ENCODE measurements around the gene CCDC93. TPM values are rescaled to one million over a fixed set of nuclear protein-coding genes. Genes with fewer than 3 reads are reported as not detected.

CCDC93 gene
- total RNA-seq, 2 experiments from 2014 or later = 62.2 to 64.5 TPM

DNA sequence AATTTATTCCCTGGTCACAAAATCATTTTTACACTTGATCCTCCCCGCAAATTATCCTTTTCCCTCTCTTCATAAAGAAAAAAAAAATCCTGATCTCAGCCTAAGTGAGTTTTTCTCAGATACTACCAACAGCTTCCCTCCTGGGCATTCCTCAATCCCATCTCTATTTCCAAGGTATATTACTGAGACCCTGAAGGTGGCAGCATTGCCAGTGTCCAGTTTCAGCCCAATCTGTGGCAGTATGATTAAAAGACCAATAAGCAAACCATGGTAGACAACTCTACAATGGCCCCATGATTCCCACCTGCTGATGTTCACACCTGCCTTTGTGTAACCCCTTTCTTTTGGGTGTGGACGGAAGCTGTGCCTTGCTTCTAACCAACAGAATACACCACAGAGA is 45.1 kb downstream of the CCDC93 start:
- H3K9me3 Mint-ChIP-seq = no peaks in the 10 kb centered on the region
- no peaks in the 10 kb centered on the region for H3K27me3 Mint-ChIP-seq
- CTCF ChIA-PET = no interaction called here
- no peaks in the 10 kb centered on the region for H3K4me1 Mint-ChIP-seq (ENCODE audit: low read depth)
- ATAC-seq (ENCODE audit: poor library complexity) (no peak), DNase-seq (no peak)
- H3K36me3 Mint-ChIP-seq (ENCODE audit: low read depth) = peaks cover 99% of the 10 kb centered on the region
- no peaks in the 10 kb centered on the region for H3K27me3 ChIP-seq (ENCODE audit: control insufficient read depth in 1 of 2, insufficient read depth in 2 of 2, low read length in 2 of 2)
- no peak overlapping the region for H3K4me3 ChIP-seq (ENCODE audit: low read length)
- no peak overlapping the region for H3K4me3 Mint-ChIP-seq
- H3K27ac Mint-ChIP-seq = no peak overlapping the region
- H3K27ac ChIP-seq (ENCODE audit: low read depth in 1 of 2, low read length in 2 of 2) = no peak overlapping the region
- intact Hi-C loops (cut with DNase I, micrococcal nuclease) = no loop called here
- no peaks in the 10 kb centered on the region for H3K9me3 ChIP-seq (ENCODE audit: control insufficient read depth in 1 of 2, insufficient read depth in 1 of 2, low read length in 2 of 2)
- no peaks in the 10 kb centered on the region for H3K4me1 ChIP-seq (ENCODE audit: insufficient read depth, low read length)
- POLR2A ChIA-PET = no interaction called here
- H3K36me3 ChIP-seq (ENCODE audit: insufficient read depth, low read length) = peaks cover 87% of the 10 kb centered on the region
- TF ChIP-seq, protein P1, sequence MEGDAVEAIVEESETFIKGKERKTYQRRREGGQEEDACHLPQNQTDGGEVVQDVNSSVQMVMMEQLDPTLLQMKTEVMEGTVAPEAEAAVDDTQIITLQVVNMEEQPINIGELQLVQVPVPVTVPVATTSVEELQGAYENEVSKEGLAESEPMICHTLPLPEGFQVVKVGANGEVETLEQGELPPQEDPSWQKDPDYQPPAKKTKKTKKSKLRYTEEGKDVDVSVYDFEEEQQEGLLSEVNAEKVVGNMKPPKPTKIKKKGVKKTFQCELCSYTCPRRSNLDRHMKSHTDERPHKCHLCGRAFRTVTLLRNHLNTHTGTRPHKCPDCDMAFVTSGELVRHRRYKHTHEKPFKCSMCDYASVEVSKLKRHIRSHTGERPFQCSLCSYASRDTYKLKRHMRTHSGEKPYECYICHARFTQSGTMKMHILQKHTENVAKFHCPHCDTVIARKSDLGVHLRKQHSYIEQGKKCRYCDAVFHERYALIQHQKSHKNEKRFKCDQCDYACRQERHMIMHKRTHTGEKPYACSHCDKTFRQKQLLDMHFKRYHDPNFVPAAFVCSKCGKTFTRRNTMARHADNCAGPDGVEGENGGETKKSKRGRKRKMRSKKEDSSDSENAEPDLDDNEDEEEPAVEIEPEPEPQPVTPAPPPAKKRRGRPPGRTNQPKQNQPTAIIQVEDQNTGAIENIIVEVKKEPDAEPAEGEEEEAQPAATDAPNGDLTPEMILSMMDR (IDR thresholded peaks at IDR 0.05) = no peak

DNA sequence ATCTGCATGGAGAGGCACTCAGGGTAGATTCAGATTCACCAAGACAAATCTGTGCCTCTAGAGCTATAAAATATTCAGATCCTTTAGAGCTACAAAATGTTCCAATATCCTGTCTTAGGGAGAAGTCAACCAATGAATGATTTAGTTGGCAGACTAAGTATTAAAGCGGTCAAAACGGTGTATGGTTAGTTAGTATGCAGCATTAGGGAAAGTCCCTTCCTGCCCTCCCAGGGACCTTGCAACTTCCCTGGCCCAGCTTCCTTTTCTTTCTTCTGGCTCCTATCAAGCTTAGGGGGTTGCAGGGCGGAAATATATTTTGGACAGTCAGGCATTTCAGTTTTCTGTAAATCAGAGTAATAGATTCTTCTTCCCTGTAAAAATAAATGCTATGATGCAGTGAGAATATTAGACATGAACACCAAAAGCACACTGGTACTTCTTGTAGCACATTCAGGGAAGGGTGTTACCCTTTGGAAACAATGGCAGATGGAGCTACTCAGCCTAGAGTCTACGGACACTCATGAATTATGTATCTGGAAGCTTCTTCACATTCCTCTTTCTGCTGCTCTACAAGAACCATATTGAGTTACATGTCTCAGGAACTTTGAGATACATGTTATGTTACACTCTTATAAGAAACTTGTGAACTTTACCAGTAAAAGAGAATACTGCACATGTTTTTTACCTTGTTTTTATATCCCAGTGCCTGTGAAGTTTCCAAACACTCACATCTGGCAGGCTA is 45.7 kb downstream of the CCDC93 start:
- peaks cover 82% of the 10 kb centered on the region for H3K36me3 ChIP-seq (ENCODE audit: insufficient read depth, low read length)
- no peaks in the 10 kb centered on the region for H3K4me1 ChIP-seq (ENCODE audit: insufficient read depth, low read length)
- CTCF ChIA-PET = interaction anchor here (0.9 kb wide), 1 partner anchor 64 kb away, joined by 4 read pairs; no protein-coding TSS in a partner anchor
- POLR2A ChIA-PET = no interaction called here
- ATAC-seq (ENCODE audit: poor library complexity) (no peak), DNase-seq (no peak)
- H3K4me3 ChIP-seq (ENCODE audit: low read length) = no peak overlapping the region
- no peaks in the 10 kb centered on the region for H3K9me3 ChIP-seq (ENCODE audit: control insufficient read depth in 1 of 2, insufficient read depth in 1 of 2, low read length in 2 of 2)
- Mint-ChIP-seq H3K27me3 (no peaks in the 10 kb centered on the region), H3K27ac (no peak overlapping the region), H3K9me3 (no peaks in the 10 kb centered on the region), H3K4me1 (ENCODE audit: low read depth) (no peaks in the 10 kb centered on the region), H3K36me3 (ENCODE audit: low read depth) (peaks cover 99% of the 10 kb centered on the region), H3K4me3 (no peak overlapping the region)
- intact Hi-C loops (cut with DNase I, micrococcal nuclease) = no loop called here
- TF ChIP-seq, protein P1 (IDR thresholded peaks at IDR 0.05) = no peak
- H3K27ac ChIP-seq (ENCODE audit: low read depth in 1 of 2, low read length in 2 of 2) = no peak overlapping the region
- no peaks in the 10 kb centered on the region for H3K27me3 ChIP-seq (ENCODE audit: control insufficient read depth in 1 of 2, insufficient read depth in 2 of 2, low read length in 2 of 2)

DNA sequence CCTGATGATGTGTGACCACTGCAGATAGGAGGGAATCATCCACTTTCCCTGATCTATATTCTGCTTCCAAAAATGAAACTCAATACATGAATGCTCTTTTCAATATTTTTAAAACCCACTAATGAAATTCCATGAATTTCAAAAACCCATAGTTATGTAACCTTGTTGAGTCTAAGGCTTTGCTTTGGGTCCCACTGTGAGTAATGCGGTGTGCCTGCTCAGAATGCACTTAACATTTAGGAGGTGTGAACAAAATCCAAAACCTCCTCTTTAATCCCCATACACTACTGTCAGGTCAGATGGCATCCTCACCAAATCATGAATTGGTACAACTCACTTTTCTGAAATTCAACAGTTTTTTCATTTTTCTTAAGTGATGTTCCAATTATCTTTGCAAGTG is 50.4 kb downstream of the CCDC93 start:
- ChIA-PET POLR2A (no interaction called here), CTCF (no interaction called here)
- Mint-ChIP-seq H3K9me3 (no peaks in the 10 kb centered on the region), H3K36me3 (ENCODE audit: low read depth) (peaks cover 95% of the 10 kb centered on the region), H3K27ac (no peak overlapping the region), H3K4me1 (ENCODE audit: low read depth) (no peaks in the 10 kb centered on the region), H3K4me3 (no peak overlapping the region), H3K27me3 (no peaks in the 10 kb centered on the region)
- no peaks in the 10 kb centered on the region for H3K9me3 ChIP-seq (ENCODE audit: control insufficient read depth in 1 of 2, insufficient read depth in 1 of 2, low read length in 2 of 2)
- no peak for ATAC-seq (ENCODE audit: poor library complexity)
- no peak overlapping the region for H3K4me3 ChIP-seq (ENCODE audit: low read length)
- intact Hi-C loops (cut with DNase I, micrococcal nuclease) = no loop called here
- peaks cover 74% of the 10 kb centered on the region for H3K36me3 ChIP-seq (ENCODE audit: insufficient read depth, low read length)
- H3K27ac ChIP-seq (ENCODE audit: low read depth in 1 of 2, low read length in 2 of 2) = no peak overlapping the region
- no peaks in the 10 kb centered on the region for H3K4me1 ChIP-seq (ENCODE audit: insufficient read depth, low read length)
- TF ChIP-seq, protein P1 (IDR thresholded peaks at IDR 0.05) = no peak
- no peaks in the 10 kb centered on the region for H3K27me3 ChIP-seq (ENCODE audit: control insufficient read depth in 1 of 2, insufficient read depth in 2 of 2, low read length in 2 of 2)
- no peak for DNase-seq

Measured in CD4-positive, alpha-beta T cell (primary cell).